T-helper 2 cell treated with Interferon-gamma antibody and Interleukin-4, amounts not matched to agents 100 ng/mL and 5 ng/mL, for 36 hours (primary cell): ENCODE data around the gene NOP53. TPM values are rescaled to one million over a fixed set of nuclear protein-coding genes. Genes with fewer than 3 reads are reported as not detected.
"Not testable (repeated sequence)": the region's sequence is repeated elsewhere in the genome, so short reads cannot be mapped to it uniquely, and the experiment has no call there.

Experiments used
- intact Hi-C: fragments of 100-400 bp; cut with micrococcal nuclease; formaldehyde crosslinking; loops from one replicate; pipeline ENCODE4 v1.15.1; 2023
- total RNA-seq: library from RNA; stranded (reverse); gene quantifications from 2 replicates; pipeline ENCODE4 v1.2.3, GENCODE V29; 2022

Gene NOP53
- total RNA-seq, 1 donor from 2014 or later: 295 TPM

DNA sequence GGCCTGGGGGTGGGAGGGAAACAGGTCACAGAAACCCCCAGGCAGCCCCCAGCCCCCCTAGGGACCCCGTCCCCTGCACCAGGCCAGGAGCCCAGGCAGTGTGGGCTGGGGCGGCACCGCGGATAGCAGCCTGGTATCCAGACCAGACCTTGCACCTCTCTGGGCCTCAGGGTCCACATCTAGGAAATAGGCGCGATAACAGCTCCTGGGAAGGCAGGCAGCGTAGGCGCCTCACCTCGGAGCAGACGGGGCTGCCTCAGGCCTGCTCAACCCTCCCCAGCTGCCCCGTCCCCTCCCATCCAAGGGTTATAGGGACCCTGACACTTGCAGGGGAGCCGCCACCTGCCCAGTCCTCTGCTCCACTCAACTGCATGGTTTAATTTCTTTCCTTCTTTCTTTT lies 58.3 kb downstream of the NOP53 start:
- intact Hi-C loops: not testable (repeated sequence)

DNA sequence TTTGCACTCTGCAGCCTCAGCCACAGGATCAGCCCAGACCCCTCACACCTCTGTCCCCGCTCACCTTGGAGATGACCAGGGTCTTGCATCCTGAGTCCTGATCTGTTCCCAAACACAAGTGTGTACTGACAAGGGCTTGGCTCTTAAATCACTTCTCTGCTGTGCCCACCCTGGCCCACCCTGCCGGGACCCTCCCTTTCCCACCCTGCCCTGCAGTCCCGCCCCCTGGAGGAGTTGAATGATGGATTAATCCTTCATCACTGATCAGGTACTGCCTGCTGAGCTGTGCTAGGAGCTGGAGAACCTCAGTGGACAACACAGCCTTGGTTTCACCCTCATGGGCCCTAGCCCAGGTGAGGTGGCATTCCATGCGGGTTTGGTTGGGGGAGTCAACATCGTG lies 59.1 kb downstream of the NOP53 start, which contains the start of gene TPRX1:
Gene TPRX1, minus strand, starts transcription at position 101 of the 400 bp plus-strand sequence. Its CDS starts 12 bp downstream, at position 89.
- intact Hi-C loops: not testable (repeated sequence)

DNA sequence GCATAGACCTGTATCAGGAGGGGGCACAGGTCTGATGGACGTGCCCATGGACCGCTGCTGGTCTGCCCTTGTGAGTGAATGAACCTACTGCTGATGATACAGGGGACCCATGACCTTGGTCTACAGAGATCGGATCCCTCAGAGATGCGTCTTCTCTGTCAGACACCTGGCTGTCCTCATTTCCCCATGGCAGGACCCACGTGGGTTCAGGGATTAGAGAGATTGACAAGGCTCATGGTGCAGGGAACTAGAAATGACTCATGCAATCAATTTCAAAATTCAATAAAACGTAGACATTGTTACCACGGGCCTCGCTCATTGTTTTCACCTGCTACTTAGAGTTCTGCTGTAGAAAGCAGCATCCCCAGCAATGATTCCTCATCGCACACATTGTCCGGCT lies 60.0 kb downstream of the NOP53 start:
- intact Hi-C loops: no loop called here

DNA sequence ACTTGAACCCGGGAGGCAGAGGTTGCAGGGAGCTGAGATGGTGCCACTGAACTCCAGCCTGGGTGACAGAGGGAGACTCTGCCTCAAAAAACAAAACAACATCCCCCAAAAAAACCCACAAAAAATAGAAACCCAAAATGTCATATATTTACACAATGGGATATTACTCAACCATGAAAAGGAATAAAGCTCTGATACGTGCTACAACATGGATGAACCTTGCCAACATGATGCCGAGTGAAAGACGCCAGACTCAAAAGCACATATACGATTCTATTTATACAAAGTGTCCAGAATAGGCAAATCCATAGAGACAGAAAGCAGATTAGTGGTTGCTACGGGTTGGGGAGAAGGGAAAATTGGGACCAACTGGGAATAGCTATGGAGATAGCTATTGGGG lies 61.1 kb downstream of the NOP53 start:
- intact Hi-C loops: no loop called here

Other genes starting within 250 kb of the NOP53 start
- 89.2 and 90.5 TPM in 2 replicates for gene NAPA, start 230.5 kb upstream of the NOP53 start, total RNA-seq
- gene ZNF541, start 172.4 kb upstream of the NOP53 start, total RNA-seq: 0.39 and 0.50 TPM in 2 replicates
- gene BICRA, start 136.4 kb upstream of the NOP53 start, total RNA-seq: 15.8 and 16.6 TPM in 2 replicates
- gene EHD2, start 32.1 kb upstream of the NOP53 start, total RNA-seq: 0.11 TPM in 1 of 2 replicates, not detected in the other
- 93.5 and 95.1 TPM in 2 replicates for gene SELENOW, start 33.2 kb downstream of the NOP53 start, total RNA-seq
- gene TPRX1, start 59.0 kb downstream of the NOP53 start, total RNA-seq: not detected in 2 replicates
- gene CRX, start 76.4 kb downstream of the NOP53 start, total RNA-seq: not detected in 2 replicates
- not detected in 2 replicates for gene TPRX2, start 113.7 kb downstream of the NOP53 start, total RNA-seq
- not detected in 2 replicates for gene SULT2A1, start 140.8 kb downstream of the NOP53 start, total RNA-seq
- gene BSPH1, start 246.6 kb downstream of the NOP53 start, total RNA-seq: not detected in 2 replicates
- not detected in 2 replicates for gene ELSPBP1, start 249.1 kb downstream of the NOP53 start, total RNA-seq